Muscle of leg (tissue), 11 donors: ENCODE data around the gene TNIK. TPM values are rescaled to one million over a fixed set of nuclear protein-coding genes. Genes with fewer than 3 reads are reported as not detected.
A peak's percentile ranks its signal among the peaks of the same experiment; 100 is the strongest.

Experiments used
- DNase-seq: peaks from one replicate; pipeline ENCODE4 v3.0.0; 2013
- H3K27ac ChIP-seq: one replicate; pipeline ENCODE4 v1.5.1; 2013; ENCODE audit warnings: mild to moderate bottlenecking, low read length, control low read depth
- H3K27me3 ChIP-seq: one replicate; pipeline ENCODE4 v1.6.1; 2013; ENCODE audit warnings: low read length; ENCODE audit not compliant: control insufficient read depth, insufficient read depth
- H3K36me3 ChIP-seq: one replicate; pipeline ENCODE4 v1.6.1; 2013; ENCODE audit warnings: low read length; ENCODE audit not compliant: control insufficient read depth, insufficient read depth
- H3K4me1 ChIP-seq: one replicate; pipeline ENCODE4 v1.6.1; 2013; ENCODE audit warnings: low read length; ENCODE audit not compliant: control insufficient read depth, insufficient read depth
- H3K4me3 ChIP-seq: one replicate; pipeline ENCODE4 v1.5.1; 2013; ENCODE audit warnings: low read length, control low read depth
- H3K9me3 ChIP-seq: replicated peaks from 2 replicates; pipeline ENCODE4 v1.6.1; 2013; ENCODE audit warnings: low read depth, low read length; ENCODE audit not compliant: control insufficient read depth
- WGBS: methylation state at CpG from one replicate; pipeline ENCODE4 v1.1.5; 2013; ENCODE audit warnings: missing lambda C conversion rate; ENCODE audit not compliant: insufficient coverage; 5-methylcytosine and 5-hydroxymethylcytosine counted together
- polyA plus RNA-seq, 8 donors: library from polyadenylated mRNA; unstranded; fragments of 120-200 nt; gene quantifications; one replicate each; pipeline versions ENCODE4 v1.2.1 to v1.2.3, GENCODE V29; 2013; ENCODE audit warnings: inconsistent platforms in 1 of 8, low replicate concordance in 1 of 8; ENCODE audit not compliant: insufficient read length in 8 of 8, insufficient read depth in 1 of 8
- total RNA-seq: library from RNA; stranded (reverse); fragments of 120-200 nt; gene quantifications from one replicate; pipeline ENCODE4 v1.2.4, GENCODE V29; 2013

TNIK gene
- total and polyA plus RNA-seq, 9 donors: 26.1 to 46.0 (median 33.6) TPM

DNA sequence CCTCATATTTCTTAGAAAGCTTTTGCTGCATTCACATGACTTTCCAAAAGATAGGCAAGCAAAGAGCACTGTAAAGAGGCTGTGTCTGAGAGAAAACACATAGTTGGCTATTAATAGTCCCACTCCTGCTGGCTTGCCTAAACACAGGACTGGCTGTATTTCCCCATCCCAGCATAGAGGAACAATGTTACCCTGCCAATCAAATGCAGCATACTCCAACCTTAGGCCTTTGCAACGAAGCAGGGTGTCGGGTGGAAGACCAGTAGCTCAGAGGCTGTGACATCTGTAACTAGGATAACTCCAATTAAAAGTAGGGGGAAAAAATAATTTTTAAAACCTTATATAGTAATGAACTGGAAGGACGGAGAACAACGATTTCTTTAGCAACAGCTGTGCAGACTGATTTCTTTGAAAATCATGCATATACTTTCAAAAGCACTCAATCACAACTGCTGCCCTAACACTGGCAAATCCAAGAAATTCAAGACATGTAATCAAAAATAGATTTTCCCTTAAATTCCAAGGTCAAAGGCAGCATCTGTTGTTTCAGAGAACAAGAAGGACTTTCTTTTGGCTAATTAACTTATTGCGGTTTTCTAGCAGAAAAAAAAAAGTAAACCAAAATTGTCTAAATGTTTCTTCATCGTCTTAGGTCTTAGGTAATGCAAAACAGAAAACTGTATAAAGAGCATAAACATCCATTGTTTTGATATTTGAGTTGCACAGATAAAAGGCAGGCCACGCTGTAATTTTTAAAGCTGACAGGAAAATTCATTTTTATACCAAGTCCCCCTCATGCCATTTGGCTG lies 139.3 kb downstream of the TNIK start:
- H3K4me3 ChIP-seq: no peak overlapping the region
- WGBS: no CpG with 5 or more reads among the region's 7 CpGs
- H3K36me3 ChIP-seq: no peaks in the 10 kb centered on the region
- H3K27ac ChIP-seq: peak overlapping the region; percentile 78
- H3K9me3 ChIP-seq: no peaks in the 10 kb centered on the region
- peak; percentile 78 for DNase-seq
- no peaks in the 10 kb centered on the region for H3K27me3 ChIP-seq
- H3K4me1 ChIP-seq: peaks cover 15% of the 10 kb centered on the region

DNA sequence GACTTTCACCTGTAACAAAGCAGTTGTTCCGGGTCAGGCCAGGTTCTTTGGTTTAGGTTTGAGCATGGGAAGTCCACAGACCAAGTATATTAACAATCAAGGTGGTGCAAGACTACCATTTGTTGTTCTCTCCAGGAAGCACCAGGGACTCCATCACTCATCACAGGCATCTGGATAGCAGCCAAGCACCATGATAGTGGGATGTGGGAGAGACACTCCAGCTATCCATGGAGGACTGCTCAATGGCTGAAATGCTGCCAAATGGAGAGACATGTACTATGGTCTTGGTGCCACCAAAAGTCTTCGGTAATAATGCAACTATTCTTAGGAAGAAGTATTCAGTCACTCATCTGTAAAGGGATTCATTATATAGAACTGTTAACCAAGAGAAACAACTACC lies 143.0 kb downstream of the TNIK start:
- no peak overlapping the region for H3K27ac ChIP-seq
- DNase-seq: no peak

GRCh38 chr3:171315919-171316318 lies 144.3 kb downstream of the TNIK start:
- Histone ChIP-seq H3K27me3 (no peaks in the 10 kb centered on the region), H3K27ac (no peak overlapping the region), H3K4me3 (no peak overlapping the region), H3K4me1 (peaks cover 10% of the 10 kb centered on the region), H3K9me3 (no peaks in the 10 kb centered on the region), H3K36me3 (no peaks in the 10 kb centered on the region)
- no CpG with 5 or more reads among the region's 4 CpGs for WGBS
- DNase-seq: no peak

More for the DNA sequence above, 143.0 kb downstream of the TNIK start:
- H3K4me3 ChIP-seq: no peak overlapping the region
- no peaks in the 10 kb centered on the region for H3K9me3 ChIP-seq
- no peaks in the 10 kb centered on the region for H3K36me3 ChIP-seq
- no peaks in the 10 kb centered on the region for H3K27me3 ChIP-seq
- H3K4me1 ChIP-seq: peaks cover 8% of the 10 kb centered on the region
- WGBS: no CpG with 5 or more reads among the region's 2 CpGs

- Histone ChIP-seq H3K36me3 (no peaks in the 10 kb centered on the region), H3K9me3 (no peaks in the 10 kb centered on the region), H3K4me1 (peaks cover 6% of the 10 kb centered on the region), H3K27ac (no peak overlapping the region), H3K4me3 (no peak overlapping the region), H3K27me3 (no peaks in the 10 kb centered on the region)
- DNase-seq: no peak
- WGBS: 100% methylated on average over 1 of the region's 2 CpGs
These were observed 145.1 kb downstream of the TNIK start for GRCh38 chr3:171315101-171315500.

- Histone ChIP-seq H3K4me1 (peaks cover 4% of the 10 kb centered on the region), H3K27me3 (no peaks in the 10 kb centered on the region), H3K9me3 (no peaks in the 10 kb centered on the region), H3K36me3 (no peaks in the 10 kb centered on the region), H3K4me3 (no peak overlapping the region), H3K27ac (no peak overlapping the region)
- WGBS: no CpG with 5 or more reads among the region's 3 CpGs
- no peak for DNase-seq
These were observed 145.9 kb downstream of the TNIK start for GRCh38 chr3:171314341-171314740.

GRCh38 chr3:171313702-171314101 lies 146.5 kb downstream of the TNIK start:
- H3K27ac ChIP-seq: no peak overlapping the region
- H3K4me1 ChIP-seq: peaks cover 4% of the 10 kb centered on the region
- 86% methylated on average over 4 of the region's 7 CpGs for WGBS

DNA sequence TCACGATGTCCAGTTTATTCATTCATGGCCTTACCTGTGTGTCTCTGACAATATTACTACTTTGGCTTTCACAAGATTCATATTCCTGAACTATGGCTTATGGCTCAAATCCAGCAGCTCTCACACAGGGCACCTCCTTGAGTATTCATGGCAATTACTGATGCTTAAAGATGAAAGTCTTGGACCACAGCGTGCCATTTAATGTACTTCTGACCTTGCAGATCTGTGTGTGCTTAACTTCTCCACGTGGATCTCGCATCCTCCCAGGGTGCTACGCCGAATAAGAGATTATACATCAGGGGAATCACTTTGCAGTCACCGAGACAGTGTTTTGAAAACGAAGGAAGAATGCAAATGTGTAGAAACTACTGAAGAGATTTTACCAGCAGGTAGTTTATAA lies 147.5 kb downstream of the TNIK start:
- peaks cover 4% of the 10 kb centered on the region for H3K9me3 ChIP-seq
- H3K27me3 ChIP-seq: no peaks in the 10 kb centered on the region
- H3K27ac ChIP-seq: no peak overlapping the region
- no peak overlapping the region for H3K4me3 ChIP-seq
- H3K36me3 ChIP-seq: no peaks in the 10 kb centered on the region
- no peak for DNase-seq
- 57% methylated on average over 3 of the region's 8 CpGs for WGBS
- peaks cover 4% of the 10 kb centered on the region for H3K4me1 ChIP-seq

More at GRCh38 chr3:171313702-171314101, 146.5 kb downstream of the TNIK start:
- Histone ChIP-seq H3K9me3 (no peaks in the 10 kb centered on the region), H3K36me3 (no peaks in the 10 kb centered on the region), H3K4me3 (no peak overlapping the region), H3K27me3 (no peaks in the 10 kb centered on the region)
- no peak for DNase-seq

DNA sequence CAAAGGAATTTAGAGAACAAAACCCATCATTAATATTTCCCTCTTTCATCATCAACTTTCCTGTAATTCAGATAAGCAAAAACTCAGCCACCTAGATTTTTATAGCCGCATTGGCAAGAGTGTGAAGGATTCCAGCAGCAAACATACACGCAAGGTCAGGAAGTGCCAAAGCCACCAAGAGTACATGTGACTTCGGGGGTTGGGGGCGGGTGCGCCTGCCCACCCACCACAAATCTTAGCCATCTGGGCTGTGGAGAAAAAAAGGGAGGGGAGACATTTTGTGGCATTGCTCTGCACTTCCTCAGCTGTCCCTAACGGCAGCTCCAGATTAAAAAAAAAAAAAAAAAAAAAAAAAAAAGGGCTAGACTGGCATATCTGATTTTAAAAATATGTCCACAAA lies 148.4 kb downstream of the TNIK start:
- WGBS: no CpG with 5 or more reads among the region's 6 CpGs
- Histone ChIP-seq H3K4me1 (peaks cover 6% of the 10 kb centered on the region), H3K4me3 (no peak overlapping the region), H3K9me3 (peaks cover 4% of the 10 kb centered on the region), H3K36me3 (no peaks in the 10 kb centered on the region), H3K27ac (no peak overlapping the region), H3K27me3 (no peaks in the 10 kb centered on the region)
- DNase-seq: no peak

GRCh38 chr3:171309906-171310359 lies 150.3 kb downstream of the TNIK start:
- Histone ChIP-seq H3K9me3 (peaks cover 4% of the 10 kb centered on the region), H3K4me3 (no peak overlapping the region), H3K4me1 (peaks cover 11% of the 10 kb centered on the region), H3K36me3 (no peaks in the 10 kb centered on the region), H3K27ac (no peak overlapping the region), H3K27me3 (no peaks in the 10 kb centered on the region)
- DNase-seq: no peak

GRCh38 chr3:171307988-171308387 lies 152.2 kb downstream of the TNIK start:
- H3K4me3 ChIP-seq: no peak overlapping the region
- H3K27ac ChIP-seq: no peak overlapping the region
- H3K36me3 ChIP-seq: no peaks in the 10 kb centered on the region
- DNase-seq: no peak
- peaks cover 11% of the 10 kb centered on the region for H3K4me1 ChIP-seq
- WGBS: no CpG with 5 or more reads among the region's 2 CpGs
- peaks cover 4% of the 10 kb centered on the region for H3K9me3 ChIP-seq
- no peaks in the 10 kb centered on the region for H3K27me3 ChIP-seq
